Measurements from ENCODE around the gene CCM2.

Gene CCM2

GRCh38 chr7:45118889-45119331 lies 118.9 kb downstream of the CCM2 start:
- no peak overlapping the region for H3K4me3 ChIP-seq (replicated peaks; ENCODE audit: low read depth, low read length)
- TF ChIP-seq, protein P1, sequence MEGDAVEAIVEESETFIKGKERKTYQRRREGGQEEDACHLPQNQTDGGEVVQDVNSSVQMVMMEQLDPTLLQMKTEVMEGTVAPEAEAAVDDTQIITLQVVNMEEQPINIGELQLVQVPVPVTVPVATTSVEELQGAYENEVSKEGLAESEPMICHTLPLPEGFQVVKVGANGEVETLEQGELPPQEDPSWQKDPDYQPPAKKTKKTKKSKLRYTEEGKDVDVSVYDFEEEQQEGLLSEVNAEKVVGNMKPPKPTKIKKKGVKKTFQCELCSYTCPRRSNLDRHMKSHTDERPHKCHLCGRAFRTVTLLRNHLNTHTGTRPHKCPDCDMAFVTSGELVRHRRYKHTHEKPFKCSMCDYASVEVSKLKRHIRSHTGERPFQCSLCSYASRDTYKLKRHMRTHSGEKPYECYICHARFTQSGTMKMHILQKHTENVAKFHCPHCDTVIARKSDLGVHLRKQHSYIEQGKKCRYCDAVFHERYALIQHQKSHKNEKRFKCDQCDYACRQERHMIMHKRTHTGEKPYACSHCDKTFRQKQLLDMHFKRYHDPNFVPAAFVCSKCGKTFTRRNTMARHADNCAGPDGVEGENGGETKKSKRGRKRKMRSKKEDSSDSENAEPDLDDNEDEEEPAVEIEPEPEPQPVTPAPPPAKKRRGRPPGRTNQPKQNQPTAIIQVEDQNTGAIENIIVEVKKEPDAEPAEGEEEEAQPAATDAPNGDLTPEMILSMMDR (IDR thresholded peaks at IDR 0.05; ENCODE audit: low read length, missing control alignments), result no peak
- DNase-seq (ENCODE audit: low read depth), result no peak

- DNase-seq (ENCODE audit: low read depth), result no peak
- no peak overlapping the region for H3K4me3 ChIP-seq (replicated peaks; ENCODE audit: low read depth, low read length)
- TF ChIP-seq, protein P1 (IDR thresholded peaks at IDR 0.05; ENCODE audit: low read length, missing control alignments), result no peak
These were observed 119.5 kb downstream of the CCM2 start for GRCh38 chr7:45119550-45119949.

DNA sequence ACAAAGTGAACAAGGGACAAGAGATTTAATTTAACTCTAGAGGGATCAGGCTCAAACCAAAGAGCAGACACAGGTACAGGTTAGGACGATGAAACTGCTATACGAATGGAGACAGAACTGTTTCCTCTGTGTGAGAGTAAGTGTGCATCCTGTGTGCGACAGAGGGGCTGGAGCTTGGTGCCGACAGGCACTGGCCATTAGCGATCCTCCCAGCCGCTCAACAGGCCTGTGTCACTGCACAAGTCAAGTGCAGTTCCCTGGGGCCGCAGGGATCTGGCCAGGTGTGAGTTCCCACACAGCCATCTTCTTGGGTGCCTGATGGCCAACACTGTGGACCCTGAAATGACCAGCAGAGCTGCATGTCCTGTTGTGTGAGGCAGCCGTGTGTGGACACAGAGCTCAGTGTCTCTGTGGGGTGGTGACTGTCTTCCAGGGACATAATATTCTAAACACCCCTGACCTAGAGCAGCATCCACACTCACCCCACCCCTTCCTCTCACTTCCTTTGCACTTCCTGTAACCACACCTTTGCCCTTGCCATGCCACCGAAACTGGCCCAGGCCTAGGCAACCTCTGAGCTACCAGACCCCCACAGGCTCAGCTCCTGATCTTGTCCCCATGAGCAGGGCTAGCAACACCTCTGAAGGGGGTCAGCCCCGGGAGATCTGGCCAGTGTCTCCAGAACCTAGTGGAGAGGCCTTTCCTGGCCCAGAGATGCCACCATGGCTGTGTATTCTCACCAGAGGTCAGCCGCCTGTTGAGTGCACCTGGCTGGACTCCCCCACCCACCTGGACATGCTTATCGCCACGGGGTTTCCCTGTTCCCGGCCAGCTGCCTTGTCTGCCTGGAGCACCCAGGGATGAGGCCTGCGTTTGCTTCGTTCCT lies 123.2 kb downstream of the CCM2 start:
- TF ChIP-seq, protein P1 (IDR thresholded peaks at IDR 0.05; ENCODE audit: low read length, missing control alignments), result no peak
- no peak for DNase-seq (ENCODE audit: low read depth)
- H3K4me3 ChIP-seq (replicated peaks; ENCODE audit: low read depth, low read length), result no peak overlapping the region

DNA sequence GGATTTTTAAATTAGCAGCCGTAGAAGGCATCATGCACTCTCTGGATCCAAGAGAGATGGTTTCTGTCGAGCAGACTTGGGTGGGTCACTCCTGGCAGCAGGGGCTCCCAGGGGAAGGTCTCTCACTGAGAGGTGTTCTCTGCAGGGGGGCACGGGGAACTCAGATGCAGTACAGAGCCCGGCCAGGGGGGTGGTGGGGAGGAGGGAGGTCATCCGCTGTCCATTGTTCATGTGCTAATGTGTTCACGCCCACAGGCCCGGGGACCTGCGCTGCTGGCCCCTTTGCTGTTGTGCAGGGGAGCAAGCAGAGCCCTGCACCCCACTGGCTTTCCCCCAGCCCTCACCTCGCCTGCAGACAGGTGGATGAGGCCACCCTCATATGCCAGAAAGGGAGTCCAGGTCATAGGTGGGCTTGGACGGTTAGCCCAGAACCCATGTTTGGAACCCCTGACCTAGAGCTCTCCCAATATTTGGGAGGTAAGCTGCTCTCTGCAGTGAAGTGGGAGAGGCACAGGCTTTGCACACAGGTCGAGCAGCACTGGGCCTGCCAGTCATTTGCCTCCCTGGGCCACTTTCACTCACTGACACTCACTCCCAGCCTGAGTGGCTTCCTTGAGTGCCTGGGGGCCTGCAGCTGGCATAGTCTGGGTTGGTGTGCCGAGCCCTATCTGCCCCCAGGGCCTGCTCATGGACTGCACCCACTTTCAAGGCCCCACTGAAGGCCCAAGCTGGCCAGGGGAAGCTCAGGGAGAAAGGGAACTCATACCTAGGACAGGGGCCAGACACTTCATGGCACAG lies 124.1 kb downstream of the CCM2 start:
- no peak for DNase-seq (ENCODE audit: low read depth)
- TF ChIP-seq, protein P1 (IDR thresholded peaks at IDR 0.05; ENCODE audit: low read length, missing control alignments), result no peak
- no peak overlapping the region for H3K4me3 ChIP-seq (replicated peaks; ENCODE audit: low read depth, low read length)

GRCh38 chr7:45125193-45125904 lies 125.3 kb downstream of the CCM2 start:
- DNase-seq (ENCODE audit: low read depth), result no peak
- TF ChIP-seq, protein P1 (IDR thresholded peaks at IDR 0.05; ENCODE audit: low read length, missing control alignments), result no peak
- no peak overlapping the region for H3K4me3 ChIP-seq (replicated peaks; ENCODE audit: low read depth, low read length)
